Measurements from ENCODE around the gene OPA1. TPM values are rescaled to one million over a fixed set of nuclear protein-coding genes. Genes with fewer than 3 reads are reported as not detected.
A peak's percentile ranks its signal among the peaks of the same experiment; 100 is the strongest.

OPA1 gene
- total and polyA plus RNA-seq, 2 of the 13 experiments (the other 11 are each of a cell fraction or from before 2014, with no cell fraction given): 26.7 to 78.5 TPM

DNA sequence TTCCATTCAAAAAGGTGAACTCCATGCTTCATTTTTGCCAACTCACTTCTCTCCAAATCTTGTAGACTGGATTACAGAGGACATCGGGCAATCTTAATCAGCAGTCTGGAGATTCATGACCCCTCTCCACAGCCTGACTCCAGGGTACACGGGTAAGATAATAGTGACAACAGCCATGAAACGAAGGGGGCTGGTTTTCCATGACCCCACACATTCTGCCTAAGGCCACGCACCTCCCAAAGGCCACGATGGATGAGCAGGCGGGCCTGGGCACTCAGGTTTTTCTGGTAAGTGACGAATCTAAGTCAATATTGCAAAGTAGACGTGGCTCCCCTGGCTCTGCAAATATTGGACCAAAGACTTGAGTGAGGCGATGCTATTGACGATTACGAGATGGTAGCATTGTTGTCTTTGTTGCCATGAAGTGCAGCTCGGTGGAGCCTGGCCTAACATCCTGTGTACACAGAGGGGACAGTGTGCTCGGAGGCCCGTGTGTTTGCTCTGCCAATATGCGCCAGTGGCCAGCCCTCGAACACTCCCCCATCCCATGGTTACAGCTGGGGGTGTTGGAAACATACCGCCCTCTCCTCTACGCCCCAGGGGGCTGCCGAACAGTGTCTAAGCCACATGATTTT lies 119.1 kb downstream of the OPA1 start (continued):
- peak; percentile 81 for TF ChIP-seq HNF4G (IDR thresholded peaks at IDR 0.05; ENCODE audit: borderline replicate concordance, low read depth, low read length)
- TF ChIP-seq HNF4G (CRISPR knock-in tag; IDR thresholded peaks at IDR 0.05; ENCODE audit: borderline replicate concordance, low read depth): 0 out of 2 replicates have a peak, but pooled peaks have one; percentile 55
- TF ChIP-seq, protein P1, sequence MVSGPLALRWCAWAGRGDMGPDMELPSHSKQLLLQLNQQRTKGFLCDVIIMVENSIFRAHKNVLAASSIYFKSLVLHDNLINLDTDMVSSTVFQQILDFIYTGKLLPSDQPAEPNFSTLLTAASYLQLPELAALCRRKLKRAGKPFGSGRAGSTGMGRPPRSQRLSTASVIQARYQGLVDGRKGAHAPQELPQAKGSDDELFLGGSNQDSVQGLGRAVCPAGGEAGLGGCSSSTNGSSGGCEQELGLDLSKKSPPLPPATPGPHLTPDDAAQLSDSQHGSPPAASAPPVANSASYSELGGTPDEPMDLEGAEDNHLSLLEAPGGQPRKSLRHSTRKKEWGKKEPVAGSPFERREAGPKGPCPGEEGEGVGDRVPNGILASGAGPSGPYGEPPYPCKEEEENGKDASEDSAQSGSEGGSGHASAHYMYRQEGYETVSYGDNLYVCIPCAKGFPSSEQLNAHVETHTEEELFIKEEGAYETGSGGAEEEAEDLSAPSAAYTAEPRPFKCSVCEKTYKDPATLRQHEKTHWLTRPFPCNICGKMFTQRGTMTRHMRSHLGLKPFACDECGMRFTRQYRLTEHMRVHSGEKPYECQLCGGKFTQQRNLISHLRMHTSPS (CRISPR knock-in tag; IDR thresholded peaks at IDR 0.05; ENCODE audit: low read depth): peak; percentile 94
- 0 out of 2 replicates have a peak, but pooled peaks have one; percentile 48 for TF ChIP-seq HOXA9 (CRISPR knock-in tag; IDR thresholded peaks at IDR 0.05; ENCODE audit: borderline replicate concordance)
- TF ChIP-seq, protein P2, sequence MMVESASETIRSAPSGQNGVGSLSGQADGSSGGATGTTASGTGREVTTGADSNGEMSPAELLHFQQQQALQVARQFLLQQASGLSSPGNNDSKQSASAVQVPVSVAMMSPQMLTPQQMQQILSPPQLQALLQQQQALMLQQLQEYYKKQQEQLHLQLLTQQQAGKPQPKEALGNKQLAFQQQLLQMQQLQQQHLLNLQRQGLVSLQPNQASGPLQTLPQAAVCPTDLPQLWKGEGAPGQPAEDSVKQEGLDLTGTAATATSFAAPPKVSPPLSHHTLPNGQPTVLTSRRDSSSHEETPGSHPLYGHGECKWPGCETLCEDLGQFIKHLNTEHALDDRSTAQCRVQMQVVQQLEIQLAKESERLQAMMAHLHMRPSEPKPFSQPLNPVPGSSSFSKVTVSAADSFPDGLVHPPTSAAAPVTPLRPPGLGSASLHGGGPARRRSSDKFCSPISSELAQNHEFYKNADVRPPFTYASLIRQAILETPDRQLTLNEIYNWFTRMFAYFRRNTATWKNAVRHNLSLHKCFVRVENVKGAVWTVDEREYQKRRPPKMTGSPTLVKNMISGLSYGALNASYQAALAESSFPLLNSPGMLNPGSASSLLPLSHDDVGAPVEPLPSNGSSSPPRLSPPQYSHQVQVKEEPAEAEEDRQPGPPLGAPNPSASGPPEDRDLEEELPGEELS (CRISPR knock-in tag; IDR thresholded peaks at IDR 0.05): peak; percentile 100
- TF ChIP-seq ZNF841 (CRISPR knock-in tag; IDR thresholded peaks at IDR 0.05; ENCODE audit: borderline replicate concordance): no peak; the same call in 1 of the 2 replicates
- no peak for TF ChIP-seq AGO1 (IDR thresholded peaks at IDR 0.05; ENCODE audit: low read depth, low read length, poor library complexity, severe bottlenecking)
- no peak for TF ChIP-seq RAD51 (IDR thresholded peaks at IDR 0.05; ENCODE audit: borderline replicate concordance)
- TF ChIP-seq XRCC5 (optimal IDR thresholded peaks at IDR 0.05; ENCODE audit: low read length): peak; percentile 84
- TF ChIP-seq NFKB2 (CRISPR knock-in tag; IDR thresholded peaks at IDR 0.05; ENCODE audit: borderline replicate concordance): peak; percentile 80; the same call in 1 of the 2 replicates
- TF ChIP-seq DR1 (CRISPR knock-in tag; IDR thresholded peaks at IDR 0.05): 0 out of 2 replicates have a peak, but pooled peaks have one; percentile 35
- TF ChIP-seq, protein P3, sequence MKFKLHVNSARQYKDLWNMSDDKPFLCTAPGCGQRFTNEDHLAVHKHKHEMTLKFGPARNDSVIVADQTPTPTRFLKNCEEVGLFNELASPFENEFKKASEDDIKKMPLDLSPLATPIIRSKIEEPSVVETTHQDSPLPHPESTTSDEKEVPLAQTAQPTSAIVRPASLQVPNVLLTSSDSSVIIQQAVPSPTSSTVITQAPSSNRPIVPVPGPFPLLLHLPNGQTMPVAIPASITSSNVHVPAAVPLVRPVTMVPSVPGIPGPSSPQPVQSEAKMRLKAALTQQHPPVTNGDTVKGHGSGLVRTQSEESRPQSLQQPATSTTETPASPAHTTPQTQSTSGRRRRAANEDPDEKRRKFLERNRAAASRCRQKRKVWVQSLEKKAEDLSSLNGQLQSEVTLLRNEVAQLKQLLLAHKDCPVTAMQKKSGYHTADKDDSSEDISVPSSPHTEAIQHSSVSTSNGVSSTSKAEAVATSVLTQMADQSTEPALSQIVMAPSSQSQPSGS (CRISPR knock-in tag; IDR thresholded peaks at IDR 0.05): peak; percentile 99
- TF ChIP-seq, protein P4, sequence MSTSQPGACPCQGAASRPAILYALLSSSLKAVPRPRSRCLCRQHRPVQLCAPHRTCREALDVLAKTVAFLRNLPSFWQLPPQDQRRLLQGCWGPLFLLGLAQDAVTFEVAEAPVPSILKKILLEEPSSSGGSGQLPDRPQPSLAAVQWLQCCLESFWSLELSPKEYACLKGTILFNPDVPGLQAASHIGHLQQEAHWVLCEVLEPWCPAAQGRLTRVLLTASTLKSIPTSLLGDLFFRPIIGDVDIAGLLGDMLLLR (CRISPR knock-in tag; IDR thresholded peaks at IDR 0.05): no peak
- TF ChIP-seq JDP2 (CRISPR knock-in tag; IDR thresholded peaks at IDR 0.05; ENCODE audit: borderline replicate concordance): peak; percentile 70; the same call in 1 of the 2 replicates
- peak; percentile 61 for TF ChIP-seq ELF1 (CRISPR knock-in tag; IDR thresholded peaks at IDR 0.05)
- TF ChIP-seq ZNF773 (CRISPR knock-in tag; IDR thresholded peaks at IDR 0.05; ENCODE audit: borderline replicate concordance): no peak
- peak; percentile 62; the same call in 1 of the 2 replicates for TF ChIP-seq CC2D1A (CRISPR knock-in tag; IDR thresholded peaks at IDR 0.05)
- TF ChIP-seq NKX3-1 (CRISPR knock-in tag; IDR thresholded peaks at IDR 0.05): peak; percentile 87
- TF ChIP-seq ATF1 (CRISPR knock-in tag; IDR thresholded peaks at IDR 0.05): peak; percentile 90
- TF ChIP-seq MED8 (CRISPR knock-in tag; IDR thresholded peaks at IDR 0.05; ENCODE audit: insufficient replicate concordance): peak; percentile 89
- TF ChIP-seq, protein P5, sequence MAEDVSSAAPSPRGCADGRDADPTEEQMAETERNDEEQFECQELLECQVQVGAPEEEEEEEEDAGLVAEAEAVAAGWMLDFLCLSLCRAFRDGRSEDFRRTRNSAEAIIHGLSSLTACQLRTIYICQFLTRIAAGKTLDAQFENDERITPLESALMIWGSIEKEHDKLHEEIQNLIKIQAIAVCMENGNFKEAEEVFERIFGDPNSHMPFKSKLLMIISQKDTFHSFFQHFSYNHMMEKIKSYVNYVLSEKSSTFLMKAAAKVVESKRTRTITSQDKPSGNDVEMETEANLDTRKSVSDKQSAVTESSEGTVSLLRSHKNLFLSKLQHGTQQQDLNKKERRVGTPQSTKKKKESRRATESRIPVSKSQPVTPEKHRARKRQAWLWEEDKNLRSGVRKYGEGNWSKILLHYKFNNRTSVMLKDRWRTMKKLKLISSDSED (CRISPR knock-in tag; IDR thresholded peaks at IDR 0.05): no peak
- TF ChIP-seq RXRA (CRISPR knock-in tag; IDR thresholded peaks at IDR 0.05): peak; percentile 98
- TF ChIP-seq SP4 (CRISPR knock-in tag; IDR thresholded peaks at IDR 0.05): peak; percentile 43; the same call in 1 of the 2 replicates
